ENCODE results near the gene EVA1B. TPM values are rescaled to one million over a fixed set of nuclear protein-coding genes. Genes with fewer than 3 reads are reported as not detected.

Gene EVA1B
- total RNA-seq, 1 donor from 2014 or later, result 139 TPM

DNA sequence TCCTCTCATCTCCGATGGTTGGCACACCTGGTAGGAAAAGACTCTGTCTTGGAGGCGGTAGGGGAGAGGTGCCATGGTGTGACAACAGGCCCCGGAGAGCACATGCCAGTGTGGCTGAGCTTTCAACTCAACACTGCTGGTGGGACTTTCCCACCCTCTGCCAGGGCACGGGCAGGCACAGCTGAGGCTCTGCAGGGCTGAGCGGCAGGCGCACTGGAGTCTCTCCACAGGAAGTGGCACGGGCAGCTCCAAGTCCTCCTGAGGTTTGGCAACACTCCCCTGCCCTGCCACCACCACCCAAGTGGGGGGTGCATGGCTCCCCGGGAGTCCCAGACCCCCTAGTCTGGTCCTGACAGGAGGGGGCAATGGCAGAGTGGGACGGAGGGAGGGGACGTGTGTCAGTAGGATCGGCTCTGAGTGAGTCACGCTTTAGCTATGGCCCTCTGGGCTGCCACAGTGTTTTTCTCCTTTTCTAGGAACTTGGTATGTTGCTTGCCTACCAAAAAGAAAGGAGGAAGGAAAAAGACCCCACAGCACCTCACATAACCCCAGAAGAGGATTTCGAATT, 27.3 kb upstream of the EVA1B start:
- Histone ChIP-seq H3K27me3 (ENCODE audit: control insufficient read depth, insufficient read depth, low read length) (no peaks in the 10 kb centered on the region), H3K36me3 (ENCODE audit: control insufficient read depth, insufficient read depth, low read length) (peaks cover 3% of the 10 kb centered on the region), H3K4me3 (ENCODE audit: low read depth, low read length) (no peak overlapping the region)
- TF ChIP-seq, protein P1, sequence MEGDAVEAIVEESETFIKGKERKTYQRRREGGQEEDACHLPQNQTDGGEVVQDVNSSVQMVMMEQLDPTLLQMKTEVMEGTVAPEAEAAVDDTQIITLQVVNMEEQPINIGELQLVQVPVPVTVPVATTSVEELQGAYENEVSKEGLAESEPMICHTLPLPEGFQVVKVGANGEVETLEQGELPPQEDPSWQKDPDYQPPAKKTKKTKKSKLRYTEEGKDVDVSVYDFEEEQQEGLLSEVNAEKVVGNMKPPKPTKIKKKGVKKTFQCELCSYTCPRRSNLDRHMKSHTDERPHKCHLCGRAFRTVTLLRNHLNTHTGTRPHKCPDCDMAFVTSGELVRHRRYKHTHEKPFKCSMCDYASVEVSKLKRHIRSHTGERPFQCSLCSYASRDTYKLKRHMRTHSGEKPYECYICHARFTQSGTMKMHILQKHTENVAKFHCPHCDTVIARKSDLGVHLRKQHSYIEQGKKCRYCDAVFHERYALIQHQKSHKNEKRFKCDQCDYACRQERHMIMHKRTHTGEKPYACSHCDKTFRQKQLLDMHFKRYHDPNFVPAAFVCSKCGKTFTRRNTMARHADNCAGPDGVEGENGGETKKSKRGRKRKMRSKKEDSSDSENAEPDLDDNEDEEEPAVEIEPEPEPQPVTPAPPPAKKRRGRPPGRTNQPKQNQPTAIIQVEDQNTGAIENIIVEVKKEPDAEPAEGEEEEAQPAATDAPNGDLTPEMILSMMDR (IDR thresholded peaks at IDR 0.05; ENCODE audit: insufficient read depth, low read length, poor library complexity, severe bottlenecking), result no peak
- no peak for DNase-seq (ENCODE audit: low read depth)

DNA sequence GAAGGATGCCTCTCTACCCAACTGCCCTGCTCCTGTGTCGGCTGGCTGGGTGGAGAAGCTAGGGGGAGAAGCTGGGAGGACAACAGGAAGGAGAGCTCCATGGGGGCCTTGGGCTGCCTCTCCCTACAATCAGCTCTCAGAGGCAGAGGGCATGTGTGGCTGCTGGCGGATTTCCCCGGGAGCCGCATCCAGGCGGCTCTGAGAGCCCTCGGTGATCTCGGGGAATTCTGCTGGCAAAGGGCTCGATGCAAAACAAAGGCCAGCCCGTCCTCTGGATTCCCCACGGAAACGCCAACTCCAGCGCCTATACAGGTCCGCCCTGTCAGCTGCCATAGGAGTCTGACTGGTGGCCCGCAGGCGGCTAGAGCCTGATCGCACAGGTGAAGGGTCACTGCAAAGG, 26.4 kb upstream of the EVA1B start:
- no peak for DNase-seq (ENCODE audit: low read depth)
- no peak overlapping the region for H3K4me3 ChIP-seq (ENCODE audit: low read depth, low read length)
- no peaks in the 10 kb centered on the region for H3K27me3 ChIP-seq (ENCODE audit: control insufficient read depth, insufficient read depth, low read length)
- peaks cover 5% of the 10 kb centered on the region for H3K36me3 ChIP-seq (ENCODE audit: control insufficient read depth, insufficient read depth, low read length)
- TF ChIP-seq, protein P1 (IDR thresholded peaks at IDR 0.05; ENCODE audit: insufficient read depth, low read length, poor library complexity, severe bottlenecking), result no peak

DNA sequence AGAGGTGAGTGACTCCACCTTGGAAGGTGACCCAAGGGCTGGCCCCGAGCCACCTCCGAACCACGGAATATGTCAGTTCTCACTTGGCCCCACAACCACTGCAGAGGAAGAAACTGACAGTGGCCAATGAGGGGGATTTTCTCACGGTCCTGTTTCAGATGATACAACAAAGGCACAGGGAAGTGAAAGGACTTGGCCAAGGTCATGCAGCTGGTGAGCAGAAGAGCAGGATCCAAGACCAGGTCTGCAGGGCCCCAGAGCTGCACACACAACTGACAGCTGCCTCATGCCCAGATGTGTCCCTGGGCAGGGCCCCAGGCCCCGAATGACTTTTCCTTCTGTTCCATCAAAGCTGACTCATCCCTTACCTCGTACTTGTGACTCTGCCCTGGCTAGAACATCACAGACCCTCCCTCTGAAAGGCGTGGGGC, 25.8 kb upstream of the EVA1B start:
- H3K36me3 ChIP-seq (ENCODE audit: control insufficient read depth, insufficient read depth, low read length), result peaks cover 5% of the 10 kb centered on the region
- no peaks in the 10 kb centered on the region for H3K27me3 ChIP-seq (ENCODE audit: control insufficient read depth, insufficient read depth, low read length)
- no peak for DNase-seq (ENCODE audit: low read depth)
- TF ChIP-seq, protein P1 (IDR thresholded peaks at IDR 0.05; ENCODE audit: insufficient read depth, low read length, poor library complexity, severe bottlenecking), result no peak
- H3K4me3 ChIP-seq (ENCODE audit: low read depth, low read length), result no peak overlapping the region

DNA sequence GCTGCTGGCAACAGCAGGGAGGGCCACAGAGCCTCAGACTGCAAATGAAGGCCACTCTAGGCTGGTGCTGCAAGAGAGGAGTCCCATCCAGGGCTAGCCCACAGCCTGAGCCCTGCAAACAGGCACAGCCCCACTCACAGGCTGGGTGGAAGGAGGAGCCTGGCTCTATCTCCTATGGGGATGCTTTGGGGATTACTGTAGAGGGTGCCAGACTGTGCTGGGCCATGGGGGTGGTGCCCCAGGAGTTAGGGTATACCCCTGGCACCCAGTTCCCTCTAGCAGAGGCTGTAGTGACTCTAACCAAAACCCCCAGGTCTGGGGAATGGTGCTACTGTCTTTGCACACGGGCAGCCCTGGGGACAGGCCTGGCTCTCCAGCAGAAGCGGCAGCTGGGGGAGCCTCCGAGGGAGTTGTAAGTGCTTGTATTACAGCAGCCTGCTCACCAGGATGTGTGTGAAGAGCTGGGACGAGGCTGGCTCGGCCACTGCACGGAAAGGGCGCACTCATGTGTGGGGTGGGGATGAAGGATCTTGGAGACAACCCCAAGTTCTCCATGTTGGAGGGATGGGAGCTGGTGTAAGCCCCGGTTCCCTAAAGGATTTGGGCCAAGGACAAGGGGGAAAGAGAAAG, 23.4 kb upstream of the EVA1B start:
- DNase-seq (ENCODE audit: low read depth), result no peak
- H3K36me3 ChIP-seq (ENCODE audit: control insufficient read depth, insufficient read depth, low read length), result peaks cover 5% of the 10 kb centered on the region
- H3K4me3 ChIP-seq (ENCODE audit: low read depth, low read length), result no peak overlapping the region
- H3K27me3 ChIP-seq (ENCODE audit: control insufficient read depth, insufficient read depth, low read length), result no peaks in the 10 kb centered on the region
- TF ChIP-seq, protein P1 (IDR thresholded peaks at IDR 0.05; ENCODE audit: insufficient read depth, low read length, poor library complexity, severe bottlenecking), result no peak

DNA sequence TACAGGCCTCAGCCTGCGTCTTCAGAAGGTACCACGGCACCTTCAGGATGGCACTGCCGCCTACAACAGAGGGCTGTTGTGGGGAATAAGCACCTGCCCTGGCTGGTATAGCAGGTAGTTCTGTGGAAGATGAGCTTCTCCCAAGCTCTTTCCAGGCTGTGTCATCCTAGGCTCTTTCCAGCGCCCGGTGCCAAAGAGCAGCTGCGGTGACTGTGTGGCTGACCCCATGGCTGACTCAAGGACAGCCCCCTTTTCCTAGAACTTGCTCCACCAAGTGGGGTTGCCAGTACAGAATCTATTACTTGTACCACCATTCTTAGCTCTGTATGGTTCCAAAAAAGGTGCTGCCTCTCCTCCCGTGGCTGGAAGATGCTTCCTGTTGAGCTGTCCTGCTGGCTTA, 21.9 kb upstream of the EVA1B start:
- TF ChIP-seq, protein P1 (IDR thresholded peaks at IDR 0.05; ENCODE audit: insufficient read depth, low read length, poor library complexity, severe bottlenecking), result no peak
- no peak for DNase-seq (ENCODE audit: low read depth)
- H3K27me3 ChIP-seq (ENCODE audit: control insufficient read depth, insufficient read depth, low read length), result no peaks in the 10 kb centered on the region
- no peak overlapping the region for H3K4me3 ChIP-seq (ENCODE audit: low read depth, low read length)
- H3K36me3 ChIP-seq (ENCODE audit: control insufficient read depth, insufficient read depth, low read length), result peaks cover 5% of the 10 kb centered on the region

DNA sequence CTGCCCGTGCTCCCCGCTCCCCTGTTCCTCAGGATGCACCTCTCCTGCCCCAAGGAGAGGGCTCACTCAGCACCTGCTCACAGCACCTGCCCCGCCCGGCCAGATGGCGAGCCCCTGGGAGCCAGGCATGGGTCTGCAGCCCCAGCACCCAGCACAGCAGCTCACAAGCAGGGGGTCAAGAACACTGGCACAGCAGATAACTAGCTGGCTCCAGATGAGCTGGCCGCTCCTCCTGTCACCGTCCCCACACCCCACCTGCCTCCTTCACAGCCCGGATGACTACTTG, 20.9 kb upstream of the EVA1B start:
- no peaks in the 10 kb centered on the region for H3K27me3 ChIP-seq (ENCODE audit: control insufficient read depth, insufficient read depth, low read length)
- TF ChIP-seq, protein P1 (IDR thresholded peaks at IDR 0.05; ENCODE audit: insufficient read depth, low read length, poor library complexity, severe bottlenecking), result no peak
- H3K4me3 ChIP-seq (ENCODE audit: low read depth, low read length), result no peak overlapping the region
- no peak for DNase-seq (ENCODE audit: low read depth)
- peaks cover 5% of the 10 kb centered on the region for H3K36me3 ChIP-seq (ENCODE audit: control insufficient read depth, insufficient read depth, low read length)

All from kidney epithelial cell (primary cell).